ENCODE data around the gene RAI1.

RAI1 gene

GRCh38 chr17:17709815-17710321 lies 28.6 kb downstream of the RAI1 start:
- intact Hi-C loops (cut with DNase I), result no loop called here
- peak in 25 of 42 donors; percentile 37 to 79 (median 58) for DNase-seq

DNA sequence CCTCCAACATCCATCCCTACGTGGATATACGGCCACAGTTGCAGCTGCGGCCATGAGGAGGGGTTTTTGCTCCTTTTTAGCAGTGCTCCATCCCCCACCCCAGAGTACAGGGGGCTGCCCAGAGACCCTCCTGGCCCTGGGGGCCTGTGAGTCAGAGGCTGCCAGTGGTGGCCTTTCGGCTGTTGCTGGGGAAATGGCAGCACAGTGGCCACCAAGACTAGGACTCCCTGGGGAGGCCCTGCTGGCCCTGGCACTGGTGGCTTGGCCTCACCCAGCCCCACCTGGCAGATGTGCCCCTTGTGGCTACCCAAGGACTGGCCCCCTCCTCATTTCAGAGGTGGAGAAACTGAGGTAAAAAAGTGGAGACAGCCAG lies 29.1 kb downstream of the RAI1 start:
- DNase-seq, result no peak
- intact Hi-C loops (cut with DNase I), result no loop called here

GRCh38 chr17:17710728-17711541 lies 29.7 kb downstream of the RAI1 start:
- DNase-seq, result peak in 38 of 42 donors; percentile 32 to 89 (median 68)
- intact Hi-C loops (cut with DNase I), result no loop called here

DNA sequence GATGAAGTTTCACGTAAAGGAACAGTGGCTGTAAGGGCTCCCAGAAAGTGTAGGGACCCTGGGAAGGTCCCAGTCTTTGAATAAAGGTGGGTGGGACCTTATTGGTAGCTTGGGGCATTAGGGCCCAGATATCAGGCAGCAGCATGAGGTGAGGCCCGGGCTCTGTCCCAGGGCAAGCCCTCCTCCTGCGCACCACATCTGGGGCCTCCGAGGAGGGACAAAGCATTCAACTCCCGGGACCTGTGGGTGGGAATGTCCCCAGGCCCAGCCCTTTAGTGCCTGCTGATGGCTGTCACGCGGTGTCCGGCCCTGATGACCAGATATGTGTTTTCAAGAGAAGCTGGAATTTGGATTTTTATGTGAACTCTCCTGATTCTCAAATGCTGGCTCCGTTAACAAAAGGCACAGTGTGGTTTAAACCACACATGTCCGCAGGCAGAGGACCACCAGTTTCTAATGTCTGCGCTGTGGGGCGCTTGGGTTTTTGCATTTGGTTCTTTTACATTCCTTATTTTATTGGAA lies 30.4 kb downstream of the RAI1 start:
- no peak for DNase-seq
- intact Hi-C loops (cut with DNase I), result no loop called here

GRCh38 chr17:17712268-17712924 lies 31.1 kb downstream of the RAI1 start:
- no peak for DNase-seq
- intact Hi-C loops (cut with DNase I), result no loop called here

GRCh38 chr17:17713839-17714238 lies 32.6 kb downstream of the RAI1 start:
- intact Hi-C loops (cut with DNase I), result no loop called here
- DNase-seq, result peak in 20 of 42 donors; percentile 41 to 83 (median 58)

DNA sequence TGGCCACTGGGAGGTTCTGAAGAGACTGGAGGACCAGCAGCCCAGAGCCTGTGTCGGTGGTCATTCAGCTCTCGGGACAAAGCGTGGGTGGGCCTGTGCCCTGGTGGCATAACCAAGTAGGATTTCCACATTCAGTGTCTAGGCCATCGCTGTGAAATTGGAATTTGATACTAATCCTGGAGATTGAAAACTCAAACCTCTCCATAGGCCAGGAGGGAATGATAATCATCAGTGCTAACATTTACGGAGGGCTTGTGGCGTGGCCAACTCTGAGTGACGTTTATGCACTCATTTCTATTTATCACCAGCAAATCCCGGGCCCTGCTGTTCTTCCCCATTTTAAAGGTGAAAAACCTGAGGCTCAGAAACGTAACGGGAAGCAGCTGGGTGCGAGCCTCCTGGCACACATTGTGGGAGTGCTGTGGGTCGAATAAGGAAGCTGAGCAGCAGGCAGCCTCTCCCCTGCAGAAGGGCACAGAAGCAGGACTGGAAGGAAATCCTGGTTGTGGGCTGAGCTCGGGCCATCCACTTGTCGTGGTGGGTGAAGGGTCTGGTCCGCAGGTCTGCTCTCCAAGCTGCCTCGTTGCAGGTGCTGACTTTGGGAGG lies 33.1 kb downstream of the RAI1 start:
- intact Hi-C loops (cut with DNase I), result no loop called here
- peak in 7 of 42 donors; percentile 22 to 70 (median 38) for DNase-seq

- intact Hi-C loops (cut with DNase I), result no loop called here
- DNase-seq, result no peak
Observed at GRCh38 chr17:17714879-17715278, 33.6 kb downstream of the RAI1 start.

DNA sequence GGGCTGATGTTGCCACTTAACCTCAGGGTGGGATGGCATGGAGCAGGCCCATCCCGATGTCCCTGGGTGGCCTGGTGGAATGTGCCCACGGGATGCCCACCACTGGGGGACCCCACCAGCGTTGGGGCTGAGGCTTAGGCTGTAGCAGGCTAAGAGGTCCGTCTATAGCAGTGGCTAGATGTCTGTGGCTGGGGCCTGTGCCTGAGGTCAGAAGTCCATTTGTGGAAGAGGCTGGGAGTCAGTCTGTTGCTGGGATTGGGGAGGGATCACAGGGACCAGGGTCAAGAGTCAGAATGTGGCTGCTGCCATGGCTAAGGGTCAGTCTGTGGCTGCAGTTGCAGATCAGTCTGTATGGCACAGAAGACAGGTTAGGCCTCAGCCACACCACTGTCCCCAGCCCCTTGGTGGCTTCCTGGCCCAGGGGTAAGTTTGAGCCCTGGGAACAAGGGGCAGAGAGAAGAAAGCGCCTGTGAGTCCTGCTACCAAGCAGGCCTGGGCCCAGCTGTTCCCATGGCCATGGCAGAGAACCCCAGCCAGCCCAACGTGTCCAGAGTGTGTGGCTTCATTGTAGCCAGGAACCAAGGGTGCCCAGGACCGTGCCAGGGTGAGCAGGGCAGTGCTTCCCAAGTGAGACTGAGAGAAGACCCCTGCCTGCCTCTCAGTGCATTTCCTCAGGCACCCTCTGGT lies 35.7 kb downstream of the RAI1 start:
- DNase-seq, result no peak
- intact Hi-C loops (cut with DNase I), result no loop called here

DNA sequence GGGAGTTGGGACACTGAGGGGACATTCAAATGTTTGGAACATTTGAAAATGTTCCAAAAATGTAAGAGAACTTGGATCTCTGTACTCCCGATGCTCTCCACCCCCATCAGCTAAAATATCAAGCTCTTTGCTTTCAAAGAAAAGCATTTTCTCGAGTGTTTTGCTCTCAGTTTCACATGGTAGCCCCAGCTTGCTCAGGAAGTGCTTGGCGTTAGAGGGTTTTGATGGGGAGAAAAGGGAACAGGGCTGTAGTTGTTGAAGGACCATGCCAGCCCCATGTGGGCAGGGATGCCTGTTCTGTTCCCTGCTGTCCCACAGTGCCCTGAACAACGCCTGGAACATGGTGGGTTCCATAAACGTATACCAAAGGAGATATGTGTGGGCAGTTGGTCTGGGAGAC lies 37.0 kb downstream of the RAI1 start:
- intact Hi-C loops (cut with DNase I), result no loop called here
- no peak for DNase-seq

- DNase-seq, result no peak
- intact Hi-C loops (cut with DNase I), result no loop called here
Observed at GRCh38 chr17:17719199-17719940, 38.1 kb downstream of the RAI1 start.

GRCh38 chr17:17719966-17720543 lies 38.8 kb downstream of the RAI1 start:
- intact Hi-C loops (cut with DNase I), result loop anchor here (5.0 kb wide), 1 partner anchor 38 kb away; the partner anchor contains the start of gene RAI1
- no peak for DNase-seq

DNA sequence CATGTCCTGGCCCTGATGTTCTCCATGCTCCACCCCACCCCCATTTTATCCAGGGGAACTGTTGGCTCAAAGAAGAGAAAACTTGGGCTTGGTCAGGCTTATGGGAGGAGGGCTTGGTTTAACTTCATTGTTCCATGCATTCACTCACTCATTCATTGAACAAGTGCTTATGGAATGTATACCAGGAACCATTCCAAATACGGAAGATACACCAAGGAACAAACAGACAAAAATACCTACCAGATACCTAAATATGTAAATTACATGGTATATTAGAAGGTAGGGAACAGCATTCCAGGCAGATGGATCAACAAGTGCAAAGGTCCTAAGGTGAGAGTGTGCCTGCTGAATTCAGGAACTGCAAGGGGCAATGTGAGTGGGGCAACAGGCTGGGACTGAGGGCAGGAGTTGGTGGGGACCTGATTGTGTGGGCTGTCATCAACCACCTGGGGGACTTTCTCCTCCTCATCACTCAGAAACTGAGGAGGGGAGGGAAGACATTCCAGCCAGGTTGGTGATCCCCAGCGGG lies 39.9 kb downstream of the RAI1 start:
- intact Hi-C loops (cut with DNase I), result loop anchor here (5.0 kb wide), 1 partner anchor 39 kb away; the partner anchor contains the start of gene RAI1
- DNase-seq, result no peak

- DNase-seq, result peak in 35 of 42 donors; percentile 35 to 85 (median 67)
- intact Hi-C loops (cut with DNase I), result loop anchor here (5.0 kb wide), 1 partner anchor 40 kb away; the partner anchor contains the start of gene RAI1
Observed at GRCh38 chr17:17722081-17722905, 41.0 kb downstream of the RAI1 start.

GRCh38 chr17:17722906-17723353 lies 41.7 kb downstream of the RAI1 start:
- intact Hi-C loops (cut with DNase I), result loop anchor here (5.0 kb wide), 1 partner anchor 41 kb away; the partner anchor contains the start of gene RAI1

More at GRCh38 chr17:17722906-17723353, 41.7 kb downstream of the RAI1 start:
- peak in 4 of 42 donors; percentile 24 to 60 (median 36) for DNase-seq
